ENCODE results near the gene PRR35. TPM values are rescaled to one million over a fixed set of nuclear protein-coding genes. Genes with fewer than 3 reads are reported as not detected.

The PRR35 gene
- polyA plus RNA-seq, 3 donors: not detected

- intact Hi-C loops (cut with micrococcal nuclease): no loop called here
- Histone ChIP-seq H3K27ac (ENCODE audit: low read depth in 1 of 2, low read length in 2 of 2) (no peak overlapping the region), H3K79me2 (ENCODE audit: insufficient read depth, low read length) (no peaks in the 10 kb centered on the region), H3K4me2 (replicated peaks; ENCODE audit: extremely low read depth, low read length, poor library complexity, severe bottlenecking) (no peak overlapping the region), H3K4me3 (replicated peaks in 1 of 3; ENCODE audit: low read depth in 2 of 3, low read length in 3 of 3) (no peak overlapping the region), H3K36me3 (replicated peaks in 1 of 2; ENCODE audit: control insufficient read depth in 1 of 2, insufficient read depth in 2 of 2, low read length in 2 of 2) (peaks cover 31 to 60% of the 10 kb centered on the region in 2 donors), H3K9ac (ENCODE audit: insufficient read depth, low read length, poor library complexity, severe bottlenecking) (no peak overlapping the region), H2AFZ (ENCODE audit: insufficient read depth, low read depth, low read length, poor library complexity, severe bottlenecking) (no peak overlapping the region), H3K27me3 (ENCODE audit: control insufficient read depth in 2 of 2, insufficient read depth in 2 of 2, low read length in 2 of 2) (no peaks in the 10 kb centered on the region), H3K4me1 (ENCODE audit: control insufficient read depth in 1 of 2, insufficient read depth in 2 of 2, low read length in 2 of 2) (peaks cover 0 to 4% of the 10 kb centered on the region in 2 donors), H4K20me1 (ENCODE audit: insufficient read depth, low read length) (peaks cover 10% of the 10 kb centered on the region), H3K9me3 (replicated peaks in 1 of 2; ENCODE audit: control insufficient read depth in 1 of 2, insufficient read depth in 1 of 2, low read length in 2 of 2) (no peaks in the 10 kb centered on the region)
- Mint-ChIP-seq H3K27ac (no peak overlapping the region), H3K4me1 (no peaks in the 10 kb centered on the region), H3K36me3 (peaks cover 10 to 17% of the 10 kb centered on the region in 2 donors), H3K9me3 (no peaks in the 10 kb centered on the region), H3K4me3 (no peak overlapping the region), H3K27me3 (ENCODE audit: low read depth in 3 of 3) (peaks cover 1 to 4% (median 2%) of the 10 kb centered on the region in 3 donors)
- no peak for DNase-seq
- 96% methylated on average over 35 of the region's 35 CpGs for WGBS (ENCODE audit: insufficient coverage)
- TF ChIP-seq CTCF (IDR thresholded peaks at IDR 0.05): no peak
Measured at GRCh38 chr16:552171-552570, 8.0 kb upstream of the PRR35 start.

GRCh38 chr16:553601-554296, 6.4 kb upstream of the PRR35 start:
- Histone ChIP-seq H3K4me3 (replicated peaks in 1 of 3; ENCODE audit: low read depth in 2 of 3, low read length in 3 of 3) (no peak overlapping the region), H3K36me3 (replicated peaks in 1 of 2; ENCODE audit: control insufficient read depth in 1 of 2, insufficient read depth in 2 of 2, low read length in 2 of 2) (peaks cover 24 to 49% of the 10 kb centered on the region in 2 donors), H2AFZ (ENCODE audit: insufficient read depth, low read depth, low read length, poor library complexity, severe bottlenecking) (no peak overlapping the region), H3K27me3 (ENCODE audit: control insufficient read depth in 2 of 2, insufficient read depth in 2 of 2, low read length in 2 of 2) (peaks cover 0 to 9% of the 10 kb centered on the region in 2 donors), H3K9ac (ENCODE audit: insufficient read depth, low read length, poor library complexity, severe bottlenecking) (no peak overlapping the region), H4K20me1 (ENCODE audit: insufficient read depth, low read length) (no peaks in the 10 kb centered on the region), H3K4me1 (ENCODE audit: control insufficient read depth in 1 of 2, insufficient read depth in 2 of 2, low read length in 2 of 2) (no peaks in the 10 kb centered on the region), H3K79me2 (ENCODE audit: insufficient read depth, low read length) (no peaks in the 10 kb centered on the region), H3K27ac (ENCODE audit: low read depth in 1 of 2, low read length in 2 of 2) (no peak overlapping the region), H3K4me2 (replicated peaks; ENCODE audit: extremely low read depth, low read length, poor library complexity, severe bottlenecking) (no peak overlapping the region), H3K9me3 (replicated peaks in 1 of 2; ENCODE audit: control insufficient read depth in 1 of 2, insufficient read depth in 1 of 2, low read length in 2 of 2) (no peaks in the 10 kb centered on the region)
- no peak overlapping the region for H3K4me3 Mint-ChIP-seq
- DNase-seq: no peak
- peaks cover 6 to 18% (median 17%) of the 10 kb centered on the region in 3 donors for H3K27me3 Mint-ChIP-seq (ENCODE audit: low read depth in 3 of 3)
- TF ChIP-seq CTCF (IDR thresholded peaks at IDR 0.05): no peak
- H3K4me1 Mint-ChIP-seq: no peaks in the 10 kb centered on the region
- no peak overlapping the region for H3K27ac Mint-ChIP-seq
- intact Hi-C loops (cut with micrococcal nuclease): no loop called here
- H3K9me3 Mint-ChIP-seq: no peaks in the 10 kb centered on the region
- 98% methylated on average over 31 of the region's 33 CpGs for WGBS (ENCODE audit: insufficient coverage)
- H3K36me3 Mint-ChIP-seq: peaks cover 9 to 16% of the 10 kb centered on the region in 2 donors
